GM19328 (cell line): ENCODE measurements around the gene DOK4.

Experiments used
- ATAC-seq: cut with Tn5 transposase; IDR thresholded peaks from one replicate; pipeline ENCODE4 v1.9.1; 2021; ENCODE audit warnings: mild to moderate bottlenecking, moderate library complexity; ENCODE audit not compliant: unreplicated experiment

DOK4 gene

GRCh38 chr16:57479205-57479975, 6.9 kb downstream of the DOK4 start:
- no peak for ATAC-seq

DNA sequence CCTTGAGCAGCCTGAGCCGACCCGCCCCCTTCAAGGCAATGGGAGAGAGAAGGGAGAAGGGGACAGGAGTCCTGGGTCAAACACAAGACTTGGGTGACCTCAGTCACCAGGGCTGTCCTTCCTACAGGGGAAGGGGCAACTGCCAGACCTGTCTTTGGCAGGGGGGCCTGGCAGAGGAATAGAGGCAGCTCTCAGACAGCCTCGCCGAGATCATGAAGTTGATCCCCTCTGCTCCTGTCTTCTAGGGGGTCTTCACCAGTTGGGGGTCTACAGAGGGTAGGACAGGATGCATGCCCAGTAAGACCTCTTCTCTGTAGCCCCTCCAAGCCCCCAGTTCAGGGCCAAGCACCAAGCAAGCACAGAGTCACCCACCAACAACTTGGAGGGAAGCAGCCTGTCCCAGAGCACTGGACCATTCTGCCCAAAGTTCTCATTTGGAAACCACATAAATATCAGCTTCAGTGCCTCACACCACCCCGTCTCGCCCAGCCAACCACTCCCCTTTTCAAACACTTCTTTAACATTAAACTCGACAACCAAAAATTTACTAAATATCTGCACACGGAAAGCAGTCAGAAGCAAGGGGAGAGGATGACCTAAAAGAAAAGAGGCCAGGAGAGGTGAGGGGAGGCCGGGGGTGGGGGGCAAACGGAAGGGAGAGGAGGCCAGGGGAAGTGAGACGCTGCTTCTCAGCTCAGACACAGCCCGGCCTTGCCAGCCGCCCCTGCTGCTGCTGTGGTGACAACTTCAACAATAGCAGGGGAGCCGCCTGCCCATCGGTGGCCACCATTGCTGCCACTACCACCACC, 7.7 kb downstream of the DOK4 start:
- no peak for ATAC-seq

DNA sequence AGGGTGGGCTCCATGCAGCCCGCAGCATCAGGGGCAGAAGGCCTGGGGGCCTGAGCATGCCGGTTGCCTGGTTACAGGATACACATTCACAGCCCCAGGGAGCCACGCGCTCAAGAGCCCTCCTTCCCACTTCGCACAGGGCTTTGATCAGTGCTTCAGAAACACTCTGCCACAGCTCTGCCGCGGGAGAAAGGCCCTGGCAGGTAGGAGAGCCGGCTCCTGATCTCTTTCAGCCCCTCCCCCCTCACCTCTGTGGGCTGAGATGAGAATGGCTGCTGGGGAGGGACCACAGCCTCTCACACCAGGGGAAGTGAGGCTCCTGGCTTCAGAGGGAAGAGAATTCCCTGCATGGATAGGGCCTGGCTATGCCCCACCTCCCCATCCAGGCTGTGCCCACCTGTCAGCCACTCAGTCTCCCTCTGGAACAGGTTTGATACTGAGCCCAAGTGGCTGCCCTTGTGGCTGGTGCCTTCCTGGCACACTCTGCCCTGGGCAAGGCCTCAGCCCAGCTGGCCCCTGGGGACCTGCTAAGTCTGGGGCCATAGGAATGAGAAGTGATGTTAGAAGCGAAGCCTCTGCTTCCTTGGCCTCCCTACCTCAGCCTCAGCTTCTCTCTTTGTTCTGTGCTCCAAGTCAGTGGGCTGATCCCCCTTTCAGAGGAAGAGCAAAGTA, 8.6 kb downstream of the DOK4 start:
- ATAC-seq, result no peak

DNA sequence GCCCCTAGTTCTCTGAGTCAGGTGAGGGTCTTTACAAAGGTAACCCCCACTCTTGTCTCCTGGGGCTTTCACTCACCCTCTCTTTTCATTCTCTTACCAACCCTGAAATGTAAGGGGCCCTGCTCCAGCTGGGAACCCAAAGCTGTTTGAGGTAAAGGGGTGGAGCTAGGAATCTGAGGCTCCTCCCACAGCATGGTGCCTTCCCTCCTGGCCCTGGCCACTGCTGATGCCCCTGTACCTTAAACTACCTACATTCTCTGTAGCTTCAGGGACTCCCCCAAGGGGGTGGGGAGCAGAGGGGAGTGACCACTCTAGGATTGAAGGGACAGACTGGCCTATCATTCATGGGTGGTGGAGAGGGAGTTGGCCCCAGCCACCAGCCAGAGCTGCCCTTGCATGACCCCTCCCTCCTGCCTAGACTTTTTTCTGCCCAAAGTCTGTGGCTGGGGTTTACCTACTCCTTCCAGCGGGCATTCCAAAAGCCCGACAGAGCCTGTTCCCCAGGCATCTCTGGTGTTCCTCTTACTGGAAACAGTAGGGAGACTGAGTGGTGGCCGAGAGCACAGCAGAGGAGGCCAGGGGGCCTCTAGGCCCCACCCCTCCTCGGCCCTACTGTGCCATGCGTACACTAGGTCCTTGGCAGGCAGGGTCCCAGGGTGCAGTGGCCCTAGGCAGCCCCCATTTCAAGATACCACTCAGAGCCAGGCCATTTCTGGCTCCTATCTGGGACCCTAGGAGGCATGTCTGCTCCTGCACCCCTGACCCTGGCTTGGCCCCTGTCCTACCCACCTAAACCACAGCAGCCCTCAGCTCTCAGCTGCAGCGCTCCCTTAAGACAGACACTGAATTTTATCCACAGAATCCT, 9.5 kb downstream of the DOK4 start:
- no peak for ATAC-seq

- peak; percentile 87 for ATAC-seq
Measured at GRCh38 chr16:57475711-57476339, 10.5 kb downstream of the DOK4 start.

DNA sequence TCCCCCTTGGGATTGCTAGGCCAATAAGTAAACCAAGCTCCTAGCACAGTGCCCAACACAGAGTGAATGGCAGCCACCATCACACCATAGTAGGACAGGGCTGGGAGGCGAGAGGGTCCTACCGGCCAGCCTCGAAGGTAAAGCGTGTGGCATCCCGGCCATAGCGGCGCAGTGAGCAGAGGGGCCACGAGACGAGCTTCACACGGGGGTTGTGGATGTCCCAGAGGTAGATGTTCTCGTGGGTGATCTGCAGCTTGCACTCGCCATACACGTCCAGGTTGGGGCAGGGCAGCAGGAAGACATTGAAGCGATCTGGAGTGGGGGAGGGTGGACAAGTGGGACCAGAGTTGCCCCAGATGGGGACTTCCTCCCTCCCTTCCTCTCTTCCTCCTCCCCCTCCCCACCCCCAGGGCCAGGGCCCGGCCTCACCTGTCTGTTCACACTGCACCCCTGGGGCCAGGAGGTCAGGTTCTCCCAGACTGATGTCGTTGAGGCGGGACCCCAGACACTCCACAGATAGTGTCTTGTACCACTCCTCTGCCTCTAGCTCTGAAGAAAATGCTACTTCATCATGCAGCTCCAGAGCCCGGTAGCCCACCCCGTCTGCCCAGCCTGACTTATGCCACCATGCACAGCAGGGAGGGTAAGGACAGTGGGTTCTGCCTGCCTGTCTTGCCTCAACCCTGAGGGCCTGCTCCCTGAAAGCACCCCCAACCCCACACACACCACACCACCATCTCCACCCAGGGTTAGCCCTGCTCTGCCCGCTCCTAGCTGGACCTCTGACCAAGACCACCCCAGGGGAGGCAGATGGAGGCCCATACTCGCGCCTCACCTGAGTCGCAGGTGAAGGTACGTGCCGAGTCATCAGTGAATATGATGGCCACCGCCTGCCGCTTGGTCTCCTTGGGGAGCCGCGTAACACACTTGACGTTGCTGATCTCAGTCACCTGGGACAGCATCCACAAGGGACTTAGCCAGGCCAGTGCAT, 11.3 kb downstream of the DOK4 start:
- ATAC-seq, result no peak

- ATAC-seq, result no peak
Measured at GRCh38 chr16:57473906-57474305, 12.4 kb downstream of the DOK4 start.

DNA sequence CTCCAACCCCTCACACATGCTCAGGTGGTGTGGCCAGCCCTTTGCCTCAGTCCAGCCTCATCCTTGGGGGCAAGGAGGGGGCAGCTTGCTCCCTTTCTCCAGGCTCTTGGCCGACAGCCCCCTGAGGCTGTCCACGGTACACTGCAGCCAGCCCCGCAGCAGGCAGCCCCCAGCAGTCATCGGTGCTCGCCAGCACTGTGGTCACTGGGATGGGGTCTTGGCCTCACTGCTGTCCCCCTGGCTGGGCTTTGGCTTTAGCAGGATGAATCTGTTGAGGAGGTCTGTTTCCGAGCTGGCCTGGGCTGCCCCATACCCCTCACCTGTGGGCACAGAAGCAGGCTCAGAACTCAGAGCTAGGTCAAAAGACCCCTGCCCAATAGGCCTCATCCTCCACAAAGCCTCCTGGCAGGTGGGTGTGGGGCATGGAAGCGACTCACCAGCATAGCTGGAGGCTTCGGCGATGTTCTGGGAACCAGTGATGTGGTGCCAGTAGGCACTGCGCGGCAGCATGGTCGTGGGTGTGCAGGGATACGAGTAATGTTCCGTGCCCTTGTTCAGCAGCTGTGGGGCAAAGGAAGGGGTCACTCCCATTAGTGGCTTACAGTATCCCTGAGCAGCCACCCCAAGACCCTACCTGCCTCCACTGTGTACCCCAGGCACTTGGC, 13.0 kb downstream of the DOK4 start:
- ATAC-seq, result no peak

DNA sequence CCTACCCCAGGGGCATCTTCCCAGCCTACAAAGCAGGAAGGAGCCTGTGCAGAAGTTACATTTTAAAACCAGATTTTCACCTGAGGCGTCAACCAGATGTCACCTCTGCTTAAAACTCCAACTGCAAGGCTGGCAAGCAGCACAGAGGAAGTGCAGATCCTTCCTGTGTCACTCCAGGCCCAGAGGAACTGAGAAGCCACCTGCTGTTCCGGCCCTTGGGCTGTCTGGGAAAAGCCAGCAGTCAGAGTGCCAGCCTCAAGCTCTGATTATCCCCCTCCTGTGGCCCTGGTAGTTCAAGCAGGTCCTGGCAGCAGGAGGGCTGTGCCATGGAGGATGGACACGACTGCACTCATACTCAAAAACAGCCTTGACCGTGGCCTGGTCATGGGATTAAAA, 13.6 kb downstream of the DOK4 start:
- ATAC-seq, result no peak

- ATAC-seq, result no peak
Measured at GRCh38 chr16:57471852-57472664, 14.2 kb downstream of the DOK4 start.

GRCh38 chr16:57471209-57471608, 15.1 kb downstream of the DOK4 start:
- no peak for ATAC-seq

GRCh38 chr16:57470711-57471110, 15.6 kb downstream of the DOK4 start:
- ATAC-seq, result no peak

DNA sequence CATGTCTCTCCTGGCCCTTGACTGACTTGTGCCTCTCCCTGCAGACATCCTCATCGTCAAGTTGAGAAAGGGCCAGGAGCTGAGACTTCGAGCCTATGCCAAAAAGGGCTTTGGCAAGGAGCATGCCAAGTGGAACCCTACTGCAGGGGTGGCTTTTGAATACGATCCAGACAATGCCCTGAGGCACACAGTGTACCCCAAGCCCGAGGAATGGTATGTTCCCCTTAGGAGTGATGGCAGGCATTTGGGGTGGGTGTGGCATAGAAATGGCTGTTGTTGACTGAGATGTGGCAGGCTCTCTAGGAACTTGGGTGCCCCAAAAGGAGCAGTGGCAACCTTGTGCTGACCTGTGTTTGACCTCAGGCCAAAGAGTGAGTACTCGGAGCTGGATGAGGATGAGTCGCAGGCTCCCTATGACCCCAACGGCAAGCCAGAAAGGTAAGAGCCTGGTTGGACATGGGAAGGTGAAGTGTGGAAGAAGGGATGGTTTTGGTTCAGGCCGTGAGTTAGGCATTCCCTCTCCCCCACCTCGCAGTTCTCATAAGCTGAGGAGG, 16.3 kb downstream of the DOK4 start:
- ATAC-seq, result no peak

DNA sequence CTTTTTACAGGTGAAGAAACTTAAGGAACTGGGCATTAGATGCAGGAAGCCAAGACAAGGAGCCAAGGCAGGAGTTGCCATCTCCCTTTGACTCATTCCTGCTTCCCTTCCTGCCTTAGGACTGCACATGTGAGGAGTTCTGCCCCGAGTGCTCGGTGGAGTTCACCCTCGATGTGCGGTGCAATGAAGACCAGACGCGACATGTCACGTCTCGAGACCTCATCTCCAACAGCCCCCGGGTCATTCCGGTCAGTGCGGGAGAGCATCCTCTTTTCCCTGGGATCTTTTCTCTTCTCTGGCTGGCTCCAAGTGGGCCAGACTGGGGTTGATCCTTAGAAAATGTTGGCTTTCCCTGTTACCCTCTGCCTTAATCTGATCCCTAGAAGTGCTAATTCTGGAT, 17.2 kb downstream of the DOK4 start:
- ATAC-seq, result no peak

DNA sequence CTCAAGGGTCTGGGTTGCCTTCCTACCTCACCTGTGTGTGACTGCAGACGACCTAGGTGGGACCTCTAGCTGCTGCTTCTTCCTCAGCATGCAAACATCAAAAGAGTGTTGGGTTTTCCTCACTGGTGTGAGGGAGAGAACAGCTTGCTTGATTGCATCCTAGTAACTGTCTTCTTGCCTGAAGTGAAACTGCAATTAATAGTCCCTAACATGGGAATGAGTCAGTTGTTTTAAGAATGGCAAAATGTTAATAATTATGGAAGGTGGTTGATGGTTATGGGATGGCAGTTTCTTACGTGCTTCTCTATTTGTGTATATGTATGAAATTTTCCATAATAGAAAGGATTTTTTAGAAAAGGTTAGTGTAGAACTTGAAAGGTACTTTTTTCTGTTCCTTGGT, 17.9 kb downstream of the DOK4 start:
- ATAC-seq, result no peak

- no peak for ATAC-seq
Measured at GRCh38 chr16:57464523-57464922, 21.8 kb downstream of the DOK4 start.

DNA sequence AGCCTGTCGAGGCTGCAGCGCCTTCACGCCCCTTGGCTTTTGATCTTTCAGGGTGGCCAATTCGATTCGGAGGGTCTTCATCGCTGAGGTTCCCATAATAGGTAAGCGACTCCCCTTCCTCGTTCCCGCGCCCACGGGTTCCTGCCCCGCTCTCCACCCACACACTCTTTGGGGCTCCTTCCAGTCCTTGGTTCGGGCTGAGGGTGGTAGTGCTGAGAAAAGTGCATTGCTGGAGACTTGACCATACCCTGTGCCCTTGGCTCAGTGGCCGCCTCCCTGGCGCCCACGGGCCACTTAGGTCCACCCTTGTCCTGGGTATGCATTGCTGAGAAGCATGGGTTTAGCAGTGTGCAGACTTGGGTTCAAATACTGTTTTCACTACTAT, 23.3 kb downstream of the DOK4 start:
- ATAC-seq, result no peak
